Measurements from ENCODE around the gene FAM221A.

GRCh38 chr7:23672033-23672432 lies 8.0 kb upstream of the FAM221A start:
- TF ChIP-seq POLR2AphosphoS5 (IDR thresholded peaks at IDR 0.05; ENCODE audit: insufficient read depth in 1 of 2, low read depth in 1 of 2), result no peak
- TF ChIP-seq CTCF (IDR thresholded peaks at IDR 0.05), result no peak
- TF ChIP-seq POLR2A (IDR thresholded peaks at IDR 0.05), result no peak

Measured in vagina (tissue), 2 donors.